ENCODE data around the gene RBAK. TPM values are rescaled to one million over a fixed set of nuclear protein-coding genes. Genes with fewer than 3 reads are reported as not detected.
"Not testable (repeated sequence)": the region's sequence is repeated elsewhere in the genome, so short reads cannot be mapped to it uniquely, and the experiment has no call there.

RBAK gene
- total RNA-seq, 1 experiment from 2014 or later = 16.1 TPM

DNA sequence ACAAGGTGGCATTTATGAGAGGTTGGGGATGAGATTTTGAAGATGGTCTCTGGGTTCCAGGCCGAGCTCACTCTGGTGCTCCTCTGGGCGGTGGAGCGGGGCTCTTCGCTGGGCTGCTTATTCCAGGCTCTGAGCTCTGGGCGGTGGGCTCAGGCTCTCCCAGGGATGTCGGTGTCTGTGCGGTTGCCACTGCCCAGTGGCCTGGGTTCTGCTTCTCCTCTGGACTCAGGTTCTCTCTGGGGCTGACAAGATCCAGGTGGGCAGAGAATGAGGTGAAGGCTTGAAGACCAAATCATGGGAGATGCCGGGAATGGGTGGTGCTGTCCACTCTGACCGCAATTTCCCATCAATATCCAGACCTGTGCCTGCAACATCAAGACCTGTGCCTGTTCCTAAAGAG lies 40.6 kb downstream of the RBAK start:
- H3K27me3 Mint-ChIP-seq (ENCODE audit: insufficient read depth, unreplicated experiment) = peaks cover 3% of the 10 kb centered on the region
- no TSS peak for BruUV-seq (replicated peaks)
- intact Hi-C loops (cut with micrococcal nuclease; ENCODE audit: unreplicated experiment) = no loop called here
- ChIA-PET CTCF (interaction anchor here (4.9 kb wide), 1 partner anchor 112 kb away, joined by 25 read pairs; no protein-coding TSS in a partner anchor), POLR2A (no interaction called here)
- no peaks in the 10 kb centered on the region for H3K36me3 Mint-ChIP-seq (ENCODE audit: insufficient read depth, unreplicated experiment)
- no peak overlapping the region for H3K4me3 Mint-ChIP-seq (ENCODE audit: unreplicated experiment)
- H3K9me3 Mint-ChIP-seq (ENCODE audit: unreplicated experiment) = no peaks in the 10 kb centered on the region
- Histone ChIP-seq H3K4me3 (ENCODE audit: low read depth, low read length) (no peak overlapping the region), H3K4me1 (no peaks in the 10 kb centered on the region), H3K27me3 (replicated peaks; ENCODE audit: control insufficient read depth, insufficient read depth, low read length) (no peaks in the 10 kb centered on the region), H3K9me3 (no peaks in the 10 kb centered on the region), H3K36me3 (ENCODE audit: control insufficient read depth, insufficient read depth, low read length) (no peaks in the 10 kb centered on the region)
- no peak overlapping the region for H3K27ac Mint-ChIP-seq (ENCODE audit: unreplicated experiment)
- H3K4me1 Mint-ChIP-seq (ENCODE audit: low read depth, unreplicated experiment) = no peaks in the 10 kb centered on the region
- DNase-seq = no peak
- TF ChIP-seq, protein P1, sequence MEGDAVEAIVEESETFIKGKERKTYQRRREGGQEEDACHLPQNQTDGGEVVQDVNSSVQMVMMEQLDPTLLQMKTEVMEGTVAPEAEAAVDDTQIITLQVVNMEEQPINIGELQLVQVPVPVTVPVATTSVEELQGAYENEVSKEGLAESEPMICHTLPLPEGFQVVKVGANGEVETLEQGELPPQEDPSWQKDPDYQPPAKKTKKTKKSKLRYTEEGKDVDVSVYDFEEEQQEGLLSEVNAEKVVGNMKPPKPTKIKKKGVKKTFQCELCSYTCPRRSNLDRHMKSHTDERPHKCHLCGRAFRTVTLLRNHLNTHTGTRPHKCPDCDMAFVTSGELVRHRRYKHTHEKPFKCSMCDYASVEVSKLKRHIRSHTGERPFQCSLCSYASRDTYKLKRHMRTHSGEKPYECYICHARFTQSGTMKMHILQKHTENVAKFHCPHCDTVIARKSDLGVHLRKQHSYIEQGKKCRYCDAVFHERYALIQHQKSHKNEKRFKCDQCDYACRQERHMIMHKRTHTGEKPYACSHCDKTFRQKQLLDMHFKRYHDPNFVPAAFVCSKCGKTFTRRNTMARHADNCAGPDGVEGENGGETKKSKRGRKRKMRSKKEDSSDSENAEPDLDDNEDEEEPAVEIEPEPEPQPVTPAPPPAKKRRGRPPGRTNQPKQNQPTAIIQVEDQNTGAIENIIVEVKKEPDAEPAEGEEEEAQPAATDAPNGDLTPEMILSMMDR (IDR thresholded peaks at IDR 0.05; ENCODE audit: insufficient read depth in 1 of 2, low read depth in 1 of 2, low read length in 1 of 2, severe bottlenecking in 1 of 2, unreplicated experiment in 1 of 2) = no peak

GRCh38 chr7:5088228-5088833 lies 42.7 kb downstream of the RBAK start:
- H3K27ac Mint-ChIP-seq (ENCODE audit: unreplicated experiment) = not testable (repeated sequence)
- DNase-seq = peak; percentile 33 to 51

GRCh38 chr7:5088906-5089305 lies 43.2 kb downstream of the RBAK start:
- H3K9me3 ChIP-seq = peaks cover 6% of the 10 kb centered on the region
- intact Hi-C loops (cut with micrococcal nuclease; ENCODE audit: unreplicated experiment) = no loop called here
- Mint-ChIP-seq H3K4me1 (ENCODE audit: low read depth, unreplicated experiment) (no peaks in the 10 kb centered on the region), H3K4me3 (ENCODE audit: unreplicated experiment) (no peak overlapping the region), H3K27ac (ENCODE audit: unreplicated experiment) (no peak overlapping the region), H3K9me3 (ENCODE audit: unreplicated experiment) (peaks cover 14% of the 10 kb centered on the region), H3K27me3 (ENCODE audit: insufficient read depth, unreplicated experiment) (peaks cover 3% of the 10 kb centered on the region), H3K36me3 (ENCODE audit: insufficient read depth, unreplicated experiment) (no peaks in the 10 kb centered on the region)
- ChIA-PET CTCF (interaction anchor here (1.2 kb wide), 1 partner anchor 115 kb away, joined by 6 read pairs; no protein-coding TSS in a partner anchor), POLR2A (no interaction called here)
- H3K4me1 ChIP-seq = no peaks in the 10 kb centered on the region
- BruUV-seq (replicated peaks) = no TSS peak
- no peaks in the 10 kb centered on the region for H3K27me3 ChIP-seq (replicated peaks; ENCODE audit: control insufficient read depth, insufficient read depth, low read length)
- H3K4me3 ChIP-seq (ENCODE audit: low read depth, low read length) = no peak overlapping the region
- DNase-seq = no peak
- TF ChIP-seq, protein P1 (IDR thresholded peaks at IDR 0.05; ENCODE audit: insufficient read depth in 1 of 2, low read depth in 1 of 2, low read length in 1 of 2, severe bottlenecking in 1 of 2, unreplicated experiment in 1 of 2) = no peak
- no peaks in the 10 kb centered on the region for H3K36me3 ChIP-seq (ENCODE audit: control insufficient read depth, insufficient read depth, low read length)

More at GRCh38 chr7:5088228-5088833, 42.7 kb downstream of the RBAK start:
- H3K9me3 Mint-ChIP-seq (ENCODE audit: unreplicated experiment); H3K9me3 ChIP-seq; H3K27me3 Mint-ChIP-seq (ENCODE audit: insufficient read depth, unreplicated experiment); H3K4me3 Mint-ChIP-seq (ENCODE audit: unreplicated experiment); H3K4me1 ChIP-seq; intact Hi-C loops (cut with micrococcal nuclease; ENCODE audit: unreplicated experiment); H3K36me3 ChIP-seq (ENCODE audit: control insufficient read depth, insufficient read depth, low read length); H3K4me1 Mint-ChIP-seq (ENCODE audit: low read depth, unreplicated experiment); H3K4me3 ChIP-seq (ENCODE audit: low read depth, low read length); H3K36me3 Mint-ChIP-seq (ENCODE audit: insufficient read depth, unreplicated experiment); BruUV-seq (replicated peaks); H3K27me3 ChIP-seq (replicated peaks; ENCODE audit: control insufficient read depth, insufficient read depth, low read length): not testable (repeated sequence)
- ChIA-PET POLR2A (interaction anchor here (0.6 kb wide), 1 partner anchor 198 kb away, joined by 3 read pairs; no protein-coding TSS in a partner anchor), CTCF (interaction anchor here (0.6 to 1.2 kb wide), 3 partner anchors 15 to 118 kb away, joined by 3 to 6 read pairs (median 5); no protein-coding TSS in a partner anchor)

Data from Caco-2 (cell line).